GM10248 (cell line): ENCODE results near the gene CTSO.

Source experiments
- CTCF ChIA-PET: fragments of 300-600 bp; sonication (Branson Sonifier 250); formaldehyde crosslinking; extraction: SDS; loops from one replicate; lab custom pipeline; 2021; ENCODE audit warnings: antibody characterized with exemption; lab: Yijun Ruan, JAX
- POLR2A ChIA-PET: fragments of 350-650 bp; sonication (Branson Sonifier 250); formaldehyde crosslinking; extraction: SDS; loops from one replicate; lab custom pipeline; 2020; ENCODE audit warnings: antibody characterized with exemption; lab: Yijun Ruan, JAX
- DNase-seq: peaks from one replicate; pipeline ENCODE4 v3.0.0; 2012; ENCODE audit errors: extremely low spot score
- CTCF ChIP-seq: IDR thresholded peaks from 2 replicates; pipeline ENCODE4 v1.5.1; 2012; ENCODE audit warnings: mild to moderate bottlenecking, low read depth; ENCODE audit errors: extremely low read depth, missing control alignments, control extremely low read depth

The CTSO gene

DNA sequence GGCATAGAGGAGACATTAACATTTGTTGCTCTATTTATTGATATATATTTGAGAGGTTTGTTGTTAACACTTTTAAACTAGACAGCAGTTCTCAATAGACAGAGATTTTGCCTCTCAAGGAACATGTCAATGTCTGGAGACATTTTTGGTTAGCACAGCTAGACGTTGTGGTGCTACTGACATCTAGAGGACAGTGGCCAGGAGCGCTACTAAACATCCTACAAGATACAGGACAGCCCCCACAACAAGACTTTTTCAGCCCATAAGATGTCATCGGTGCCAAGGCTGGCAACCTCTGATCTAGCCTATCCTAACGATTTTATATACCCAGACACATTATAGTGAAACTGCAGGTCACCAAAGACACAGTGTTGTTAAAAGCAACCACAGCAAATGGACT lies 18.4 kb upstream of the CTSO start:
- TF ChIP-seq CTCF = peak; percentile 9
- ChIA-PET CTCF (interaction anchor here (1.0 to 4.4 kb wide), 3 partner anchors 9 to 27 kb away, joined by 3 to 18 read pairs (median 3); partner anchors contain the start of gene CTSO), POLR2A (no interaction called here)
- no peak for DNase-seq

- no peak for TF ChIP-seq CTCF
- POLR2A ChIA-PET = no interaction called here
- CTCF ChIA-PET = interaction anchor here (1.3 to 1.6 kb wide), 4 partner anchors 8 to 34 kb away, joined by 3 to 11 read pairs (median 4); partner anchors contain the start of gene CTSO
- DNase-seq = no peak
Observed at GRCh38 chr4:155966731-155967395, 13.2 kb upstream of the CTSO start.

DNA sequence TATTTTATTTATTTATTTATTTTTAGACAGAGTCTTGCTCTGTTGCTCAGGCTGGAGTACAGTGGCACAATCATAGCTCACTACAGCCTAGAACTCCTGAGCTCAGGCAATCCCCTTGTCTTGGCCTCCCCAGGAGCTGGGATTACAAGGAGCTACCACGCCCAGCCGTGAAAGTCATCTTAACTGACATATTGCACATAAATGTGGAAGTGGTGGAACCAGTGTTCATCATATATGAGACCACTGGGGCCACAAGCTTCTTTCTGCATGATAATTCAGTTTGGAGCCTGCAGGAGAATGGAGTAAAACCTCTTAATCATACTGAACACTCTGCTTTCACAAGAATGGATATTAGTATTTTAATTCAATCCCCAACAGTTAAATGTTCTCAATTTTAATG lies 12.5 kb upstream of the CTSO start:
- POLR2A ChIA-PET = no interaction called here
- TF ChIP-seq CTCF = no peak
- CTCF ChIA-PET = interaction anchor here (1.3 to 1.6 kb wide), 3 partner anchors 9 to 34 kb away, joined by 3 to 11 read pairs (median 3); partner anchors contain the start of gene CTSO
- DNase-seq = no peak

DNA sequence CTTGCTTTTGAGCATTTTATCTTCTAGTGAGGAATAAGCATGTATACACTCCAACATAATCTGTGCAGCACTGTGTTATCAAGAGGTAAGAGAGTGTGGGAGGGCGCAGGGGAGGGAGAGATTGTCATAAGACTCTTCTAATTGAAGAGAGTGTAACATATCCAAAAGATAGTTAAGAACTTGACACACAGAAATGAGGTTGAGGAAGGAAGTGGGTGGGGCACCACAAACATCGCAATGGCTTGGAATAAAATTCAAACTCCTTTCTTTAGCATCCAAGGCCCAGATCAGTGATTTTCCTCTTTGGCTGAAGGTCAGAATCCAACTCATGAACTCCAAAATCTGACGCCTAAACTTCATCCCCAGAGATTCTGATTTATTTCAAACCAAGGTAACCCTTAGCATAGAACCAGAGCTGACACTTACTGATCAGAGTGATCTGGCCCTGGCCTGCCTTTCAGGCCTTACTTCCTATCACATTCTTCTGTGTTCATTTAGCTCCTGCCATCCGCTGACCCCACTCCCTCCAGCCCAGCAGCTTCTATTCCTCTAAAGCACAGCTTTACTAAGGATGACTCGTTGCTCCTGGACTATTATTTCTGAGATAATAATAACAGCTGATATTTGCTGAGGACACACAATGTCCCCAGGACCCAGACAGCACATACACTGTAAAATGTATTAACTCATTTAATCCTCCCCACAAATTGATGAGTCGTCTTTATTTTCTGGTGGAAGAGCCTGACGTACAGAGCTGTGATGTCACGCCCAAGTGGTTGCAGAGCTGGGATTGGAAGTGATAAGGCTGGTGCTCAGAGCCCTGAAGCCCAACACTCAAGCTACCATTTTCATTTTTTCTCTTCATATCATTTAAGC lies 10.6 kb upstream of the CTSO start:
- no peak for DNase-seq
- ChIA-PET POLR2A (no interaction called here), CTCF (interaction anchor here (0.9 to 3.2 kb wide), 5 partner anchors 10 to 314 kb away, joined by 3 to 11 read pairs (median 3); partner anchors contain the start of gene CTSO)
- no peak for TF ChIP-seq CTCF

DNA sequence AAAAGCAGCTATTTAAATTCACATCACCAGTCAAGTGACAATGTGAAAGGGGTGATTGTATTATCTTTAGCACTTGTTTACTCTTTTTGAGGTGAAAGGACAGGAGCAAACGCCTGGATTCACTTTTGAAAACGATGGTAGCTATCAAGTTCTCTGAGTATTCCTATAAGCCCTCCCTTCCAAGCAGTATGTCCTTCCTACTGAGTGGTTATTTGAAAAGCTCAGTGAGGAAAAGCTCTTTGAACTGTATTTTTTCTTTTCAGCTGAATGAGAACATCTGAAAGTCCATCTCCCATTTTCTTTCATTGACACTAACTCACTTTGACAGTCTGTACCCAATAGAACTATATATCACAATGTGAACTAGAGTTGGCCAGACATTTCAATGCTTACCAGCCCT lies 9.1 kb upstream of the CTSO start:
- TF ChIP-seq CTCF = no peak
- ChIA-PET POLR2A (no interaction called here), CTCF (interaction anchor here (0.7 to 3.2 kb wide), 2 partner anchors 9 kb away, joined by 3 to 11 read pairs; partner anchors contain the start of gene CTSO)
- DNase-seq = no peak

GRCh38 chr4:155961575-155961974 lies 7.9 kb upstream of the CTSO start:
- ChIA-PET POLR2A (no interaction called here), CTCF (no interaction called here)
- no peak for DNase-seq
- TF ChIP-seq CTCF = no peak
